ENCODE data around the gene MYO18B.

Gene MYO18B

DNA sequence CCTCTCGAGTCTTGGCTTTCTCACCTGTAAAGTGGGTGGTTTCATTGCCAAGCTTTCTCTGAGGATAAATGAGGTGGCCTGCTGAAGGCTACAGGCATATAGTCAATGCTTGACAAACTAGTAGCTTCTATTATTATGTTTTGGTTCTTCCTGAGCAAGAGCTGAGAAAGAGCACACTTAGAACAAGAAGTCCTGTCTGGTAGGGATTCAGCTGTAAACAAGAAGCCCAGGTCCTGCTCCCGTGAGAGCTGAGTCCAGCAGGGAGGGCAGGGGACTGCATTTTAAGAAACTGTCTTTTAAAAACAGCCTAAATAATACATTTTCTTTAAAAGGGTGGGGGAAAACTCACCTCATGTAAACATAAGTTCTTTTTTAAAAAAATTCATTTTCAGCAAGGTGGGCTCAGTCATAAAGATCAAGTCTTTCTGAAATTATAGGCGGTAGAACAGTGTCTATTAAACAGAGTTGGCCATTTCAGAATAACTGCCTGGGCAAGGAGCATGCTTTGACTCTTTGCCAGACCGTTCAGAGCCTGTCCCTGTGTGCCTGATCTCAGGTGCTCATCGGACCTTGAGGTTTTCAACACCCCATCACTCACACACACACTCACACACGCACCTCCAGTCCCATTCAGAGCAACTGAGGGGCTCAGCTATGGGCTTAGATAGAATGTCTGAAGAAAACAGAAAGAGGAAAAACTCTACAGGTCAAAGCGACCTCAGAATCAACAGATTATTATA lies 29.2 kb upstream of the MYO18B start:
- DNase-seq = no peak

DNA sequence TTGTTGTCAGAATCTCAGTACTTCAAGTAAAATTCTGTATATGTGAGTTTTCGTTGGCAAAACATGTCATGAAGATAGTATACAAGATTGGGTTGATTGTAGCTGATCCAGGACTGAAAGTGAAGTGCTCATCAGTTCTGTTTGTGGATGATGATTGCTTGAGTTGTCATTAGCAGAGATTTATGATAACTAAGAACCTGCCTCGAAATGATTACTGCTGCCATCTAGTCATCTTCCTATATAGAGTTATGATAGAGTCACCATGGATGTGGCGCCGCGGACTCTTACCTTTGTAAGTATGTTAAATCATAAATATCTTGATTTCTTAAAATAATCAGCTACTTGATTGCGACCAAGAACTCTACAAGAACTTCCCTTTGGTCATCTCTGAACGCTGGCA lies 27.9 kb upstream of the MYO18B start:
- no peak for DNase-seq

DNA sequence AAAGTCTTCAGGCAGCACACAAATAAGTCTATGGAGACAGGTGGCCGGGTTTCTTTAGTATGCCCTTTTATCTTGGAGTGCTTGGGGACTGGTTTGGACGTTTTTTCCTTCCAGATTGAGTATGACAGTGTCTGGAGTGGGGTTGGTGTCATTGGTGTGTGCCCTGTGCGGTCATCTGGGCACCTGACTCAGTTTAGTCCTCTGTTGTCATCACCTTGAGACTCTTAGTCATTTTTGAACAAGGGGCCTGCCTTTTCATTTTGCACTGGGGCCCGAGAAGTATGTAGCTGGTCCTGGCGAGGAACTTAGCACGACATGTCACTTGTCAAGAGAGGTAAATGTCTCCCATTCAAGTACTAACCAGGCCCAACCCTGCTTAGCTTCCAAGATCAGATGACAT lies 27.2 kb upstream of the MYO18B start:
- no peak for DNase-seq

DNA sequence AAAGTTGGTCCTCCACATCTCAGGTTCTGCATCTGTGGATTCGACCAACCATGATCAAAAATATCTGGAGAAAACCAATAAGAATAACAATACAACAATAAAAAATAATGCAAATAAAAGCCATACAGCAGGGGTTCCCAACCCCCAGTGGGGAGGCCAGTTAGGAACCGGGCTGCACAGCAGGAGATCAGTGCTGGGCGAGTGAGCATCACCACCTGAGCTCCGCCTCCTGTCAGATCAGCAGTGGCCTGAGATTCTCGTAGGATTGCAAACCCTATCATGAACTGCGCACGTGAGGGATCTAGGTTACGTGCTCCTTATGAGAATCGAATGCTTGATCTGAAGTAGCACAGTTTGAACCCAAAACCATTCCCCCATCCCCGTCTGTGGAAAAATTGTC lies 25.4 kb upstream of the MYO18B start:
- DNase-seq = no peak

DNA sequence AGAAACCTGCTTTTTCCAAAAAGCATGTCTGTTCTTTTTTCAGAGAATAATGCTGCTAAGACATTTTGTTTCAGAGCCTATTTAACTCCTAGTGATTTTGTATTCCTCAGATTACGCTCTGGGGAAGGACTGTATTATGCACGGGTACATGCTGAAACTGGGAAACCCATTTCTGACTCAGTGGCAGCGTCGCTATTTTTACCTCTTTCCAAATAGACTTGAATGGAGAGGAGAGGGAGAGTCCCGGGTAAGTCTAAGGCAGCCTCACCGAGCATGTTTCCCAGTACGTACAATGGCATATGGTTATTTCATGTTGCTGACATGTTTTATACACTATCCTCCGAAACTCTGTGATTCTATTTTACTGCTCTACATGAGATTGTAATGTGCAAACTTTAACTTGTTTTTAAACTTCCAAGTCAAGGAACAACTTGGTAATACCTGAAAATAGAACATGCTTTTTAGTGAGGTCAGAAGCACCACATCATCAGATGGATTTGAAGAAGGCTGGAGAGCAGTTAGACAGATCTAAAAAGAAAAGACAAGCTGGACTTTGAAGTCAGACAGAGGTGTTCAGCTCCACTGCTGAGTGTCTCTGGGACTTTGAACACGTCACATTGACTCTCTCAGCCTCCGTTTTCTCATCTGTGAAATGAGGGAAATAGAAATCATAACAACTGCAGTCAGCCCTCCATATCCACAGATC lies 23.7 kb upstream of the MYO18B start:
- no peak for DNase-seq

DNA sequence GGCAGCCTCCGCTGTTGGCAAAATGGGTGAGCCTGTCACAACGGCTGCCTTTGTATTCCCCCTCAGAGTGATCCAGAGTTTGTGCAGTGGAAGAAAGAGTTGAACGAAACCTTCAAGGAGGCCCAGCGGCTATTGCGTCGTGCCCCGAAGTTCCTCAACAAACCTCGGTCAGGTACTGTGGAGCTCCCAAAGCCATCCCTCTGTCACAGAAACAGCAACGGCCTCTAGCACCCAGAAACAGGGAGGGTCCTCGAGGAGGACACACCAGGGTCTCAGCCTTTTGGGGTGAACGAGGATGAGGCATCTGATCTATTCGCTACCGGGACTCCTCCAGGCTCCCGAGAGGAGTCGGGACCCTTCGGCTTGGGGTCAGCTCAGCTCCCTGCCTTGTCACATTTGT lies 19.8 kb upstream of the MYO18B start:
- DNase-seq = no peak

DNA sequence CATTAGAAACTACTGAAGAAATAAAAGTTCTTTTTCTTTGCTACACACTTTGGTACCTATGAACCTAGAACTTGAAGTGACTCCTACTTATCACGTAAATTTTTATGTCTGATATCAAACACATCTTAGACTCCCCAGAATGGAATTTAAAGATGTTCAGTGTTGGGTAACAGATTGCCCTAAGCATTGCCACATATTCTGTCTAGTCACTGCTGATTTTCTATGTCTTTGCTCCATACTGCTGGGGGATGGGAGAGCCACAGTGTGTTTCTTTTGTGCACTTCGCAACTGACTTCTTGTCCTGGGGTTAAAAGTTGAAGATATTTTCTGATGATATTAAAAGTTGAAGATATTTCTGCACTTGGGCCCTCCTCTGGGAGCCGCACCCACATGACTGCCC lies 19.4 kb upstream of the MYO18B start:
- DNase-seq = no peak

DNA sequence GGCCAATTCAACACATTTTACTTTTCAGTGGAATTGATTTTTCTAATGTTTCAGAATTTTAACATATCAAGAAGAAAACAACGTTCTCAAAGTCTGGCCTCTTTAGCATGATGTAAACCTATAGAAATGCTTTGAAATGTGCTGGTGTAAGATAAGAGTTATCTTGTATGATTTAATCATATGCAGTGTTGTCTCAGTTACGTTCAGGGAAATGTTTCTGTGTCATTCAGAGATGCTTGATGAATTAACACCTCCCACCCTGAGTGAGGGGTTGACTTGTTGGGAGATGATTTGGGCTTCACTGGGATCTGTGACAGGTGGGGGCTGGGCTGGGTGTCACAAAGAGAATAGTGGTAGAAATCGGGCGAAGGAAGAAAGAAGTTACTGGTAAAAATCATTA lies 15.7 kb upstream of the MYO18B start:
- DNase-seq = no peak

DNA sequence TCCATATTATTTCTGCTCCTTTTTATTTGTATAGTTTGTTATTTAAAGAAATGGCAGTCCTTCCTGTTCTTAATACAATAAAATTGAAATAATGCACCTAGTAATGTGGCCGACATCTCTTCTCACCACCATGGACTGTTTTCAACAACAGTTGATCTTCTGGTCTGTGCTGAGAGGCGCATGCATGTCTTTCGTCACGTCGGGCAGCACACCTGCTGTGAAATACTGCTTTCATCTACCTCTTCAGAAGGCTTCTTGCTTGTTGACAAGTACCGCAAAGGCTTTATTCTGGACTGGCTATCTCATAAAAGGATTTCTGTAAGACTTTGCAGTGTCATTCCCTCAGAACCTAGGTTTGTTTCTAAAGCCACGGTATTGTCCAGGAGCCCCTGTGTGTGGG lies 13.9 kb upstream of the MYO18B start:
- DNase-seq = no peak

DNA sequence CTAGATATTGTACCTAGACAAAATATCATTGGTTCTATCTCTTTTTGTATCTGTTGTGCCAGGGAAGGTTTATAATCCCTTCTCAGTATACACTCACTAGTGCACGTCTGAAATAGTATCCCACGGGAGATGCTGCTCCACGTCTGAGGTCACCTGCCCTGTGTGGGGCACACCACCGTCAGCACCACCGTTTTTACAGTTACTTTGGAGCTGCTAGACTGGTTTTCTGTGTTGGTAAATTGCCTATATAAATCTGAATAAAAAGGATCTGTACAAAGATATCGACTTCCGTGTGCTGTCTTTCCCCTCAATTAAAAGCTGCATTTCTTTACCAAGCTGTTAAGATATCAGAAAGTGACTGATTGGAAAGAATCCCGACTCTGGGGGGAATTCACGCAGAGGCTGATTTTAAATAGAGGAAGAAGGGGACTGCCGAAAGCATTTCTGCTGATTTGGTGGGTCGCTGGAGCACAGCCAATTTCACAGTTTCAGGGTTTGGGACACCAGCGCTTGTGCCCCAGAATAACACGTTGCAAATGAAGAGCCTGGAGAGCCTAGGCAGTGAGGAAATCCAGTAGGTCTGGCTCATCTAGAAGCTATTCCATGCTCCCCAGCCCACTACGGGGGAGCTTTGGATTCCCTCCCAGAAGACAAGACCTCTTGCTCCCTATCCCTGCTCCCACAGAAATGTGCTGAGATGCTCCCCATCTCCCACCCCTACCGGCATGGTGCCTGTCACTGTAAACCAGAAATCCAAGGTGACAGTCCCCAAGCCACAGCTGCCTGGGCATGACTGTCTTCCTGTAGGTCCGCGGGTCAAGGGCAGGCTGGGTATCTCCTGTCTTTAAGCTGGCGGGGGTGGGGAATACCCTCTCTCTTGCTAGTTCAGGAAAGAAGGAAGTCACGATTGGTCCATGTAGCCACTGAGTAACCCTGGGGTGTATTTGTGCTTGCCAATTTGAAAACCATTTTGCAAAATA lies 12.7 kb upstream of the MYO18B start:
- DNase-seq = no peak

DNA sequence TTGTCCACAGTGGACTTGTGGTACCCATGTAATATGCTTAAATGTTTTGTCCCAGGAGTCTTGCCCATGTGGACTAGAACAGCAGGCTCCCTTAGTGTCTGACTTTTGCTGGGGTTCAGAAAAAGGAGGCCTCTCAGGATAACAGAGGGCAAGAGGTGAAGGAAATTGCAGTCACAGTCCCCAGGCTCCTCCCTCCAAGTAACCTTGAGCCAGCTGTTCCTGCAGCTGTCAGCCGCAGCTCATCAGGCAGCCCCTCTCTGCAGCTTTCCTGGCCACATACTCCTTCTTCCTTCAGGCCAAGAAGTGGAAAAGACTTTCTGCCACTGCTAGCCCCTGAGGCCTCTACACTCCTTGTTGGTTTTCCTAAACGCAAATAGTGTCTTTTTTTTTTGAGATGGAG lies 6.3 kb upstream of the MYO18B start:
- no peak for DNase-seq

DNA sequence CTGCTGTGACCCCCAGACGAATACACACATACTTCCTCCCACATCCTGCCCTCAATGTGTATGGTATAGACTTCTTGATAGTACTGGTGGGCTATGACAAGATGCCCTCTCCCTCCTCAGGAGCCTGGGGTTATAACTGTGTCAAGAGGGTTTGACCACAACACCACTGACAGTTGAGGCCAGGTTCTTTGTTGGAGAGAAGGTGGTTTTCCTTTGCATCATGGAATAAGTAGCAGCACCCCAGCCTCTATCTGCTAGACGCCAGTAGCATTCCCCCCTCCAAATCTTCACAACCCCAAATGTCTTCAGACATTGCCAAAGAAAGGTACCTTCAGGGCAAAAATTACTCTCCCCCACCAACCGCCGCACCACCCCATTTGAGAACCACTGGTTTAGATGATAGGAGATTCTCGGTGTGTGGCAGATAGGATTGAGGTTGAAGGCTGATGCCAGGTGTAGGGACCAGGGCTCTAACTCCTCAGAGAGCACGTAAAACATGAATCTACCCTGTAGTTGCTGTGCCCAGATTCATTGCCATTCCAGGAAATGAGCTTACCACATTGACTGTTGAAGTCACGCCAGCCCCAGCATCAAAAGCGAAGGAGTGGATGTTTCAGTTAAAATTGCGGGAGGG lies 5.5 kb upstream of the MYO18B start:
- no peak for DNase-seq

DNA sequence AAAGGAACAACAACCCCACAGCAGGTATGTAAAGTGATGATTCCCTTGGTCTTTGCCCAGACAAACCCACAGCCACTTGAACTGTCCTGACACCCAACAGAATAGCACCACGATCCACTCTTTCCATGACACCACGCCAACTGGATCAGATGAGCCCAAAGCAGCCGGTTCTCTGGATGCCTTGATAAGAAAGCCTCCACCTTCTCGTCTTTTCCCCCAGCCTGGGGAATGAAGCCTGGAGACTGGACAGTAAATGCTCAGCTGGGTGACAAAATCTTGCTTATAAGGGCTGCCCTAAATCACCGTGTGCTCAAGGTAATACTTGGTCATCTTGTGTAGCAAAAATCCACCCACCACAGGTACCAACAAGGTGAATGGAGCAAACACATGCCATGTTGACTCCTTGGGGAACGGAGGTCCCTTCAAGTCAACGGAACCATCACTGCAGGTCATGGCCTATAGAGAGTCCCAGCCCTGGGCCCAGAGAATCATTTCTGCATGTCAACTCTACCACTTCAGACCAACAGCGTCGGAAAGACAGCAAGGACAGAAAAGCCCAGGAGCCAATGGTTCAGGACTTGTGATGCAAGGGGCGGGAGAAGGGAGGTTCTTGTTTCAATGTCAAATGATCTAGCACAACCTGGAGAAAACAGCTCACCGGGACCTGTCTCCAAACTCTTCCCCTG lies 2.2 kb upstream of the MYO18B start:
- DNase-seq = no peak

DNA sequence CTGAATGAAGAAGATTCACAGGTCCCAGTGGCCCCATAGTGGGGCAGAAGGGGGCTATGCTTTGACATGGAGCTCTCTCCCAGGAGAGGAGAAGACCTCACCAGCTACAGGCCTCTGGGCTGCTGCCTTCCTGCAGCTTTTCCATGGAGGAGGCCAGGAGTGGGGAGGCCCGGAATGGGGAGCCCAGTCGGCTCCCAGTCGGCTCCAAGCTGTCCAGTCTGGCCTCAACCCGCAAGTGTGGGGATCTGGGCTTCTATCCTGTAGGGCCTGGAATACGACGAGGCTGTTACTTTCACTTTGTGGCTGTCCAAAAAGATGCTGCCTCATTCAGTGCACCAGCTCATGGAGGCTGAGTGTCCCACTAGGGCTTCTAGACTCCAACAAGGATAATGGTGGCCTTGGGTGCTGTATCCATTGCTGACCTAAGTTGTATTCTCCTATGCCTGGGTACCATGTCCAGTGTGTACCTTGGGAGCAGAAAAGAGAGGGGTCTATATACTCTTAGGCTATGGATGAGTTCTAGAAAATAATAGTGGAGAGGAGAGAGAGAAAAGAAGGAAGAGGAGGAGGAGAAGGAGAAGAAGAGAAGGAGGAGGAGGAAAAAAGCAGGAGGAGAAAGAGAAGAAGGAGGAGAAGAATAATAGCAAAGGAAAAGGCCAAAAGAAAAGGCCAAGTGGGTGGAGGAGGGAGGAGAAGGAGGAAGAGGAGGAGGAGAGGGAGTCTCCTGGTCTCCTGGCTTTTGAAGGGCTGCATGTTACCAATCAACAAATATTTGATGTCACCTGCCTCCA lies 1.1 kb downstream of the MYO18B start:
- no peak for DNase-seq

DNA sequence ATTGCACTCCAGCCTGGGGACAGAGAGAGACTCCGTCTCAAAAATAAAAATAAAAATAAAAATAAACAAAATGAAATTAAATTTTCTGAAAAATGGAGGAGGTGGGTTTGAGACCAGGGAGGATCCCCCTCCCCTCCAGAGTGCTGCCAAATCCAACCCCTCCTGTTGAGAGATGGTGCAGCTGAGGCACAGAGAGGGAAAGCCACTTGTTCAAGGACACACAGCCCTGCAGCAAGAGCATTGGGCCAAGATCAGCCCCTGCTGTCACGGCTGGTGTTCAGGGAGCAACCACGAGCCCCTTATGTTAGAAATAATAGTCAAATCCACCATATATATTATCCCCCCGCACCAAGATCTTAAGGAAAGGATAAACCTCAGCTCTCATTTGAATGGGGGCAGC lies 2.7 kb downstream of the MYO18B start:
- no peak for DNase-seq

DNA sequence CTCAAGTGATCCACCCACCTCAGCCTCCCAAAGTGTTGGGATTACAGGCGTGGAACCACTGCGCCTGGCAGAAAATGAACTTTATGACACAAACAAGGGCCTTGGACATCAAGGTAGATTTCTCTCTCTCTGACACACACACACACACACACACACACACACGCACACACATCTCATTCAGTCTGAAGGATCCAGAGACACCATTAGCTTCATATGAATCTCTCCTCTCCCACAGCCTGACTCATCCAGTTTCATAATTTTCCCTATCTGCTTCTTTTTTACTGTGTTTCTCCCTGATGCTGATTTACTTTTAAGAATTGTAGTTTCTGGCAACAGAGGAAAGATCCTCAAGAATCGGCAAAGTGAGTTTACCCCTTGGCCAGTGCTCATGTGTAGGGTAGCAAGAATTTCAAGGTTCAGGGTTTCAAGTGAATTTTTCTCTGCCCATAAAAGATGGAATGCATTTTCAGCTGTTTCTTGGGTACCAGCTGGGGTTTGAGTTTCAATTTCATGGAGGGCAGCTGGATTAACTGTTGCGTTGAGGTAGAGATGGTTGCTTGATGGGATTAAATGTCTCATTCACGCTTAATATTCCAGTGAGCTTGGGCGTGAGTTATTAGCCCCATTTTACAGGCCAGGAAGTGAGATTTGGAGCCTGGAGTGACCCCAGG lies 3.5 kb downstream of the MYO18B start:
- no peak for DNase-seq

DNA sequence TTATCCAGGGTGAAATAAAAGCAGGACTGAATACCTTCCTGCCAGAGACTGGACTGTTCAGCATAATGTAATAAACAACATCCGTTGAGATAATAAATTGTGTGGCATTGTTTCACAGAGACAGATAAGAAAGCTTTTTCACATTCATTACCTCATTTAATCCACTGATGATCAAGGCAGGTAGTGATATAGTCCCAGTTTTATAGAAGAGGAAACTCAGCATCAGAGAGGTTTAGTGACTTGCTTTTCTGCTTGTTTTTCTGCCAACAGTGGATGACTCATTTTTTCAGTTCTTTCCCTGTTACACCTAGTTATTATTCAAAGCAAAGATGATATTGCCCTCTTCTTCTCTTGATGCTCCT lies 4.0 kb downstream of the MYO18B start:
- DNase-seq = no peak

DNA sequence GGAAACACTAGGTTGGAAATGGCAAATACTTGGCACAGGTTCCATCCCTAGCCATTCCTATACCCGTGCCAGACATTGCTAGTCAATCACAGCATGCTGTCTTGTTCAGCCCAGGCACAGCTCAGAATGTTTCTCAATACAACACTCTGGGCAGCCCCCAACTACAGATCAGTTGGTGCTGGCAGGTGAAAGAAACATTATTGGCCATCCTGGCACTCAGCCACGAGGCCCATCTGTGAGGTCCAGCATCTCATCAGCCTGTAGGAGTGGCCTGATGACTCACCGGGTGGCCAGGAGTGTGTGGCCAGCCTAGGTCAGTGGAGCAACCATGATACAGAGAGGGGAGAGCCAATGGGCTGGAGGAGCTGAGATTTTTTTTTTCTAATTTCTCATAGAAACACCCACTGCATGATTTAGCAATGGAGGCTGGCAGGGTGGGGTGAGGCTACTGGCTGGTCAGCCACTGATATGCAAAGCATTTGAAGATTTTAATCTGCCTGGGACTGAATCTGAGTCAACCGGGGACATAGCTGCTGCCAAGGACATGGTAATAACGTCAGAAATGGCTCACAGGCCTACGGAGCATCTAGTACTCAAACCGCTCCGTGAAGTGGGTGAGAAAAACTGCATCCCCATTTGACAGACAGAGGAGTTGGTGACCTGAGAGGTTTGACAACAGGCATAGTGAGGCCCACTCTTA lies 5.4 kb downstream of the MYO18B start:
- DNase-seq = peak; percentile 13 to 27

DNA sequence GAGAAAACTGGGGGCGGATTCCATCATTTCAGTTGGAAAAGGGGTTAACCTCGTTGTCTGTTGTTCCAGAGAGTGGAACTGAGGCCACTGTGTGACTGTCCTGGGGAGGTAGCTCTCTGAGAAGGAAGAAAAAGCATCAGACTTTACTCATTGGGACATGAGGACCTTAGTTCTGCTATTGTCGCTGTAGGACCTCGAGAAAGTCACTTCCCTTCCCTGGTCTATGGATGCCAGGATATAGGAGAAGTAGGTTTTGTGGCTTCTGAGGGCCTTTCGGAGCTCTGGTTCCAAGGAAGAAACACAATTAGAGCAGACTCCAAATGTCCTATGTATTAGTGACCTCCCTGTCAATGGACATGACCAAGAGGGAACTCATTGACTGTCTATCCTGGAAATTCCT lies 6.2 kb downstream of the MYO18B start:
- no peak for DNase-seq

DNA sequence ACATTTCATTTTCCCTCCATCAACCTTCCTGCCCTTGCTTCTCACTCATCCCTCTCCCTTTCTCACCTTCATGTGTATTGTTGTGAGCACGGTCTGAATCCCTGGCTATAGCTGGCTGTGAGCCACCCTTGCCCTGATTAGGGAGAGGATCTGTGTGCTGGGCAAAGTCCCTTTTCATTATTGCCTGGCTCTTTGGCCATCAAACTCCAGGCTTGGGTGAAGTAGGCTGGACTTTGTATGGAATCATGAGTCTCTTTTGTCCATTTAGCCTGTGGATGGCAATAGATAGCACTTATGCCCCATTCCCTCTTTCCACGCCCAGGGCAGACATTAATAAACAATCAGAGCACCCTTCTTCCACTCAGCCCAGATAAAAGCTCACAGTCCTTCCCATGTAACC lies 6.7 kb downstream of the MYO18B start:
- DNase-seq = no peak
